MM.1S (cell line): Measurements from ENCODE around the gene PCNX1.

Experiments
- CTCF ChIP-seq: fragments of 300-600 bp; sonication (generic); IDR thresholded peaks from 2 replicates; pipeline ENCODE4 v1.5.1; 2016; ENCODE audit warnings: antibody characterized with exemption, low read length, mixed read lengths
- EZH2 ChIP-seq: fragments of 300-600 bp; sonication (generic); optimal IDR thresholded peaks from 2 replicates; pipeline ENCODE3; 2017; ENCODE audit warnings: low read depth, mild to moderate bottlenecking, antibody characterized with exemption, low read length, mixed read lengths

- TF ChIP-seq CTCF, result no peak
- TF ChIP-seq EZH2, result no peak
Measured at GRCh38 chr14:71078500-71078899, 171.2 kb downstream of the PCNX1 start.
